ENCODE measurements around the gene IMP4. TPM values are rescaled to one million over a fixed set of nuclear protein-coding genes. Genes with fewer than 3 reads are reported as not detected.

IMP4 gene
- total RNA-seq, 4 donors from 2014 or later = 66.5 to 112 (median 75.2) TPM

GRCh38 chr2:130374587-130375290 is 32.0 kb downstream of the IMP4 start:
- TF ChIP-seq CTCF (IDR thresholded peaks at IDR 0.05; ENCODE audit: low read depth) = no peak

- TF ChIP-seq CTCF (IDR thresholded peaks at IDR 0.05; ENCODE audit: low read depth) = no peak
These were observed 32.9 kb downstream of the IMP4 start for GRCh38 chr2:130375291-130376266.

- TF ChIP-seq CTCF (IDR thresholded peaks at IDR 0.05; ENCODE audit: low read depth) = no peak
These were observed 34.0 kb downstream of the IMP4 start for GRCh38 chr2:130376433-130377293.

GRCh38 chr2:130377491-130377890 is 34.8 kb downstream of the IMP4 start:
- no peak for TF ChIP-seq CTCF (IDR thresholded peaks at IDR 0.05; ENCODE audit: low read depth)

- TF ChIP-seq CTCF (IDR thresholded peaks at IDR 0.05; ENCODE audit: low read depth) = no peak
These were observed 35.7 kb downstream of the IMP4 start for GRCh38 chr2:130378206-130378897.

- no peak for TF ChIP-seq CTCF (IDR thresholded peaks at IDR 0.05; ENCODE audit: low read depth)
These were observed 36.2 kb downstream of the IMP4 start for GRCh38 chr2:130378898-130379214.

Measured in subcutaneous adipose tissue (tissue), 4 donors.